HG03520 (cell line): ENCODE results near the gene TBCA.
"Not testable (repeated sequence)": the region's sequence is repeated elsewhere in the genome, so short reads cannot be mapped to it uniquely, and the experiment has no call there.

Experiments used
- ATAC-seq: cut with Tn5 transposase; IDR thresholded peaks from one replicate; pipeline ENCODE4 v1.9.1; 2021; ENCODE audit warnings: mild to moderate bottlenecking, moderate library complexity; ENCODE audit not compliant: unreplicated experiment

Gene TBCA

DNA sequence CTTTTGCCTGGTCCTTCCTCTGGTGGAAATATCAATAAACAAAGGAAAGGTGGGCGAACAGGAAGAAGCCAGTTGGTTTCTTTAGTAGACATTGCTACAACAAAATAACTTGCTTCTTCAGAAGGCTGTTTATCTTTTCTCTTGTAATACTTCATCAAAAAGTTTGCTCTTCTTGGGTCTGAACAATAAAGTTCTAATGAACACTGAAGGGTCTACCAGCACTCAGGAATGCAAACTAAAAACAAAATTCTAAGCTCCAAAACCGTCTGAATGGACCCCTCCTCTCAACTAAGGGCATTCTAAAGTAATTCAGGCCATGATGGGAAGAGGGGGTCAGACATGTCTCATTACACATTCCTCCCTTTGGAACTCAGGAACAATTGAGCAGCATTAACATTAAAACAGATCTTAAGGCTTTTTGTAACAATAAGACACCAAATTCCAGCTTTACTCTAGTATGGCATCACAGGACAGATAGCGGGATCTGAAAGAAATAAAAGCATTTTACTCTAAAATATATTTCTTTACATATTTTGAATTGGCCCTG is 2.3 kb downstream of the TBCA start:
- ATAC-seq: no peak

DNA sequence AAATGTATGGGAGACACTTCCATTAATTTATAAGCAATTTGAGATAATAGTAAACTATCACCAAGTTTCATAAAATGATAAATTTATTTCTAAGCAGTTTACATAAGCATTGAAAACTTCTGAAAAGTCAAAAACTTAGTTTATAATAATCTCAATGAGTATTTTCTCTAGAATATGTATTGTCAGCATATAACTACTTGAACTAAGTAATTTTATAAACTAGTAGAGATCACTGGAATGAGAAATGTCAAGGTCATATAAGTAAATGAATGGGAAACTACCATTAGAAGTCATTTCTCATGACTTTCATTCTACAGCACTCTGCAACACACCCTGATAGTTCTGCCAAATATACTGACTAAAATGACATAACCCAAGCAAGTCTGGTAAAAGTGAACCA is 3.4 kb downstream of the TBCA start:
- ATAC-seq: no peak

DNA sequence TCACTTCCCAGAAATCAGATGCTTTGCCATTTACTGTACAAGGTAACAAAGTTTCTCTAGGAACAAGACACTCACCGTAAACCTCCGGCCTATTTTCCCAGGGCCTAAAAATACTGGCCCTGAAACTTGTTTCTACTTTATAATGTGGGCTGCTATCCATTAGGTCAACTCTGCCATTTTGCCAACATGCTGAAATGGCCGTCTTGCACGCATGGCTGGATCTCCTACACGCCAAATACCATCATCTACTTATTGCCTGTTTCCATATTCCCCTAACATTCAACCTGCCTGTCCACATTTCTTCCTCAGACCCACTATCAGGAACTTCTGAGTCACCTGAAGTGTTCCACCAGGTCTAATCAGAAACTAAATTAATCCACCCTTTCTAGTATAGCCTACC is 4.7 kb downstream of the TBCA start:
- ATAC-seq: no peak

DNA sequence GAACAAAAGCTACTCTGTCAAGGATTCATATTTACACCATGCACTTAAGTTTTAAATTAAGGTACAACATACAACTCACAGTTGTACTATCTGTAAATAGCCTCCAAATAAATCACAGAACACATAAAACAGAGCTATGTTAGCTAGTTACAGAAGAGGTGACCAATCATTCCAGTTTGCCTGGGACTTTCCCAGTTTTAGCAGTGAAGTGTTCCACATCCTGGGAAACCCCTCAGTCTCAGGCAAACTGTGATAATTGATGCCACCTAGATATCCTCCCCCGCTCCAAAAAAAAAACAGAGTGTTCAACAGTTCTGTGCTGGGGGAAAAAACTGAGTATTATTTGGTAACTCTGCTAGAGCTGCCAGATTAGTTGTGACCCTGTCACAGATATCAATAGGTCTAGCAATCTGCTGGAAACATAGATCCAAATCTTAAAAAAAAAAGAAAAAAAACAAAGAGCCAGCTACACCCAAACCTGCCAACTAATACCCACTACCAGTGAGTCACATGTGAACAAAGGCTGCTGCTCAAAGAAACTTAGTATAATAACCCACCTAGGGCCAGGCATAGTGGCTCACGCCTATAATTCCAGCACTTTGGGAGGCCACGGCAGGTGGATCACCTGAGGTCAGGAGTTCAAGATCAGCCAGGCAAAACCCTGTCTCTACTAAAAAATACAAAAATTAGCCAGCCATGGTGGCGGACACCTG is 5.7 kb downstream of the TBCA start:
- no peak for ATAC-seq

DNA sequence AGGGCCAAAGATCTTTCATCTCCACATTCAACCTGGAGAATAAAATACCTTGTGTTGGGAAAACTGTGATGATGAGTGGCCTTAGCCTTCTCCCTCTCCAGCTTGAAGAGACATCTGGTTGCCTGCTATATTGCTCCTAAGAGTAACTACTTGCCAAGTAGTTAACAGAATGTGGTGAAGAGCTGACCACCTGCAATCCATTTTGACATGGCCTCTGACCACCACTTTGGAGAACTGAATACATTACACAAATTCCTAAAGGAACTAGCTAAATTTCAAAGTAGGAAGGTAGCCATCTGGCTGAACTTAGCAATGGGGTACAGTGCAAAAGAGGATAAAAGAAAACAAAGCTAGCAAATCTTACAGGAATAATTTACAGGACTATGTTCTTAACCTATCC is 7.2 kb downstream of the TBCA start:
- ATAC-seq: no peak

DNA sequence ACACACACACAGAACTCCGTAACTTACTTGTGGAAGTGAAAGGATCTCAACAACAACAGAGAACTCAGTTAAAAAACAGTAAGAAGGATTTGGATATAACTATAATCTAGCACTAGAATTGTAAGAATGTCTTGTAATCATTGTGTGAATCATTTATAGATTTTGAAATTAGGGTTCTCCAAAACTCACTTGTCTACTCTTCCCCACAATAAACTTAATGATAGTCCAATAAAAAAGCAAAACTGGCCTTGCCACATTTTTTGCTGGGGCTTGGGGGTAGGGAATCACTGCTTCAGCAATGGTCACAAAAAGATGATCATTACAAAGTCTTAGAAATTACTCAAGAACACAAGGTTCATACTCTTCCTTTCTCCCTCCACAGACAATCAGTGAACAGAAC is 8.8 kb downstream of the TBCA start:
- no peak for ATAC-seq

DNA sequence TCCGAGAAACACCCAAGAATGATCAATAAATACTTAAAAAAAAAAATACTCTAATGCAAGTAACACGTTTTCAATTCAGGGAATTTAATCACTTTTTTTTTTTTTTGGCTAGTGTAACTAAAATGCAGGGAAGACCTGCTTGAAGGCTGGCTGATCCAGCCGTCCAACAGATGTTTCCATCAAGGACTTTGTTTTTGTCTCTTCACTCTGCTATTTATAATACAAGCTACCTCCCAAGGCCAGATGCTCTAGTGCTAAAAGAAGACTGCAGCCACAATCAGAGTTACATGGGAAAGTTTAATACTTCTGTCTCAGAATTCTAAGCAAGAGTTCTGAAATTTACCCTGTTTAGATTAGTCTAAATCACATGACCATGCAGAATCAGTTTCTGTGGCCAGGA is 14.5 kb downstream of the TBCA start:
- no peak for ATAC-seq

DNA sequence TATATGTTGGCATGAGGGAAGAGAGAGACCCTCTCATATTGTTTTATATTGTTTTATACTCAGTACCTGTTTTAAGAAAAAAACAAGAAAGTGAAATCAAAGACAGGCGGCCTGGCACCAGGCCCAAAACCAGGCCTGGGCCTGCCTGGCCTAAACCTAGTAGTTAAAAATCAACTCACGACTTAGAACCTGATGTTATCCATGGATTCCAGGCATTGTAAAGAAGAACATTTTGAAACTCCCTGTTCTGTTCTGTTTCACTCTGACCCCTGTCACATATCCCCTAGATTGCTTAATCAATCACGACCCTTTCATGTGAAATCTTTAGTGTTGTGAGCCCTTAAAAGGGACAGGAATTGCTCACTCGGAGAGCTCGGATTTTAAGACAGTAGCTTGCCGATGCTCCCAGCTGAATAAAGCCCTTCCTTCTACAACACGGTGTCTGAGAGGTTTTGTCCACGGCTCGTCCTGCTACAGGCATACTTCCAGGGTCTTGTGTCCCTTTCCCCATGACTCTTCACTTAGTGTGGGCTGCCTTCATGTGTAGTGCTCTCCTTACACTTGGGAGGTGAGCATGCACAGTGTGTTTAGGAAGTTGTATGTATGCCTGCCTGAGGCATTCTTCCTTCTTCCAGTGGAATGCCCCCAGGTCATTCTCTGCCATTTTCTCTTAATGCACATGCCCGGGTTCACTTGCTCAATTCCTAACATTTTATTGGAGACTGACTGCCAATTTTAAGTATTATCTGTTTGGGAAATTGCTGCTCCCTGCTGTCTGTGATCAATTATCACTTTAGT is 17.8 kb downstream of the TBCA start:
- no peak for ATAC-seq

DNA sequence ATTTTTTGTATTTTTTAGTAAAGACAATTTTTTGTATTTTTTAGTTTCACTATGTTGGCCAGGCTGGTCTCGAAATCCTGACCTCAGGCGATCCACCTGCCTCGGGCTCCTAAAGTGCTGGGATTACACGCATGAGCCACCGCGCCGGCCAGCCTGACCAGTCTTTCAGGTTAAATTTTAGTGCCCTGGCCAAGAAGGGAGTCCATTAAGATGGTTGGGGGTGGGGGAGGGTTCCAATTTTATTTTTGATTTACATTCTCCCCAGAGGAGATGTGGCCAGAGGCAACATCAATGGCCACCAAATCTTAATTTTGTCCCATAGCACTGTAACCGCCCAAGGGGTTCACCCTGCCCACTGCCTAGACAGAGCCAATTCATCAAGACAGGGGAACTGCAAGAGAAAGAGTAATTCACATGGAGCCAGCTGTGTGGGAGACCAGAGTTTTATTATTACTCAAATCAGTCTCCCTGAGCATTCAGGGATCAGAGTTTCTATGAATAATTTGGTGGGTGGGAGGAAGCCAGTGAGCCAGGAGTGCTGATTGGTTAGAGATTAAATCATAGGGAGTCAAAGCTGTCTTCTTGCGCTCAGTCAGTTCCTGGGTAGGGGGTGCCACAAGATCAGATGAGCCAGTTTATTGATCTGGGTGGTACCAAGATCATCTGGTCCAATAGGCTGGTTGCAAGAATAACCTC is 24.7 kb downstream of the TBCA start:
- no peak for ATAC-seq

DNA sequence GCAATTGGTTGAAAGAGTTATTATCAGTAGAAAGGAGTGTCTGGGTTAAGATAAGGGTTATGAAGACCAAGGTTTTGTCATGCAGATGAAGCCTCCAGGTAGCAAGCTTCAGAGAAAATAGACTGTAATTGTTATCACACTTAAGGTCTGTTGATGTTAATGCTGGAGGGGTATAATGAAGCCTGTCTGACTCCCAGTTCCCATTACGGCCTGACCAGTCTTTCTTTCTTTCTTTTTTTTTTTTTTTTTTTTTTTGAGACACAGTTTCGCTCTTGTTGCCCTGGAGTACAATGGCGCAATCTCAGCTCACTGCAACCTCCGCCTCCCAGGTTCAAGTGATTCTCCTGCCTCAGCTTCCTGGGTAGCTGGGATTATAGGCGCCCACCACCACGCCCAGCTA is 25.2 kb downstream of the TBCA start:
- not testable (repeated sequence) for ATAC-seq

DNA sequence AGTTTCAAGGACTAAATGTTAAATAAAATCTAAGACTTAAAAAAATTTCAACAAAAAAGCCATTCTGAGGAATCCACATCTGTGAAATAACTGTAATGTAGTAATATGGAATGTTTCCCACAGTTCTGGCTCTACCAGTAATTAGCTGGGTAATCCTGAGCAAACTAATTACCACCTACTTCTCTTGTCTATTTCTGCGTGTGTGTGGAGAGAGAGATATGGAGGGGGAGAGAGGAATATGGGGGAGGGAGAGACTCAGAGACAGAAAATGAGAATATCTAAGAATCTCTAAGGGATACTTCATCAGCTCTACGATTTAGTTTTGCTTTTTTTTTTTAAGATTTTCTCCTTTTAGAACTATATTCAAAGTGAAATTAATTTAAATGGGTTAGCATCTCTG is 28.0 kb downstream of the TBCA start:
- no peak for ATAC-seq

DNA sequence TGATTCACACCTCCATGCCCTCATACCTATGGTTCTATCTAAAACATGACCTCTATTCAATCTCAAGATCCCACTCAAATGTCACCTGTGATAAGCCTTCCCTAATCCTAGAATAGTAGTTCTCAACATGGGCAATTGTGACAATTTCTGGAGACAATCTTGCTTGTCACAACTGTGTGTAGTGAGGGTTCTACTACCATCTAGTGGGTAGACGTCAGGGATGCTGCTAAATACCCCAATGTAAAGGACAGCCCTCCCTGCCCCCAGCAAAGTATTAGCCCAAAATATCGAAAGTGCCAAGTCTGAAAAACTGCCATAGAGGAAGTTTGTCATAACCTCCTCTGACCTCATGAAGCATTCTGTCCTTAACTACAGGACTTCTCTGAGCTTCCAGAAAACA is 32.0 kb downstream of the TBCA start:
- no peak for ATAC-seq

DNA sequence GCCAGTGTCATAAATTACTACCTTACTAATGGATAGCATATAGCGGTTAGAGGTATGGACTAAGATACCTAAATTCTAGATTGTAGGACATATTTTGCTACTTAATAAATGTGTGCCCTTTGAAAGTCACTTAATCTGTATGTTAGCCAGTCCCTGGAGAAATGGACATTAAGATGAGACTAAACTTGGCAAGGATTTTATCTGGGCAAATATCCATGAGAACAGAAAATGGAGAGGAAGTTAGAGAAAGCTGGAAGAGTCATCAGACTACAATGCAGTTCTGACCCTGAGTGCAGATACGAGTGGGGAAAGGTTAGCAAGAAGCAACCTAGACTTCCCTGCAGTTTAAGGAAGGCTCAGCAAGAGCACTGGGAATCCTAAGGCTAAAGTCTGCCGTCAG is 33.0 kb downstream of the TBCA start:
- no peak for ATAC-seq

DNA sequence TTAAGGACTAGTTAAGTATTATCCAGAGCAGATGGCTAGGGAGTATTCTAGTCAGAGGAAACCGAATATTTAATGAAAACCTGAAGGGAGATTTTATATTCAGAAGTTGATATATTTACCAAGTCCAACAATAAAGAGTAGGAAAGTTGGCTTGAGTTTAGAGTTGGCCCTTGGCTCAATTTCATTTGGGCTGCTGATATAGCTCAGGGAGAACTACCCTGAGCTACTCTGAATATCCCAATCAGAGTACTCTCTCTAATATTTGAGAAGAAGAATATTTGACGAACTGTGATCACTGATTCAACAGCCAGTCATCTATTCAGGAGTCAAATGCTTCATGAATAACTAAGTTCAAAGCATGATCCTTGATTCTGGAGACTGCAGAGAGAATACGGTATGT is 34.5 kb downstream of the TBCA start:
- no peak for ATAC-seq

DNA sequence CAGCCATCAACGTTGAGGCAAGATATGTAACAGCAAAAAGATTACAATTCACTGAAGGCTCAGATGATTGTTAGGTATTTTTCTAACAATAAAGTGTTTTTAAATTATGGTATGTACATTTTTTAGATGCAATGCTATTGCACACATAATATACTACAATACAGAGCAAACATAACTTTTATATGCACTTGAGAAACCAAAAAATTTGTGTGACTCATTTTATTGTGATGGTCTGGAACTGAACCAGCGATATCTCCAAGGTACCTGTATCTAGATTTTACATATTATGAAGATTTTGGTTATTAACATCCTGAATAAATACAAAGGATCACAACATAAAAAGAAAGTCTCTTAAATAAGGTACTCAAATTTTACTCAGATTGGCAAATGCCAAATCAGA is 41.3 kb downstream of the TBCA start:
- no peak for ATAC-seq

DNA sequence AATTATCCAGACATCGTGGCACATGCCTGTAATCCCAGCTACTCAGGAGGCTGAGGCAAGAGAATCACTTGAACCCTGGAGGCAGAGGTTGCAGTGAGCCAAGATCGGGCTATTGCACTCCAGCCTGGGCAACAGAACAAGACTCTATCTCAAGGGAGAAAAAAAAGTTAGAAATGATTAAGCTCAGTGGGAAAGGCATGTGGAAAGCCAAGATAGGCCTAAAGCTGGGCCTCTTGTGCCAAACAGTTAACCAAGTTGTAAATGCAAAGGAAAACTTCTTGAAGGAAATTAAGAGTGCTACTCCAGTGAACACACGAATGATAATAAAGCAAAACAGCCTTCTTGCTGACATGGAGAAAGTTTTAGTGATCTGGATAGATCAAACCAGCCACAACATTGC is 43.0 kb downstream of the TBCA start:
- no peak for ATAC-seq

DNA sequence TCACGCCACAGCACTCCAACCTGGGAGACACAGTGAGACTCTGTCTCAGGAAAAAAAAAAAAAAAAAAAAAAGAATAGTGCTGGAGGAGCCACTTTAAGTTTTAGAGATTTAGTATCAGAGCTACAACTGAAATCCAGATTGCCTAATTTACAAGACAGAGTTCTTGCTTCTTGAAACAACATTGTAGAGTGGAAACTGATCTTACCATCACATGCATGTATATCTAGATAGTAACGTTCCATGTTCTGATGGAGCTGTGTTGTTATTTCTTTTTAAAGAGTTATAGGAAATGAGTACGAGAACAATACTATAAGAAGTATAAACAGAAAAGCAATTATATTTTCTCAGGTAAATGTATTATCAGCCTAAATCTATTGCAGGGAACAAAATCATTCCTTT is 48.9 kb downstream of the TBCA start:
- no peak for ATAC-seq

DNA sequence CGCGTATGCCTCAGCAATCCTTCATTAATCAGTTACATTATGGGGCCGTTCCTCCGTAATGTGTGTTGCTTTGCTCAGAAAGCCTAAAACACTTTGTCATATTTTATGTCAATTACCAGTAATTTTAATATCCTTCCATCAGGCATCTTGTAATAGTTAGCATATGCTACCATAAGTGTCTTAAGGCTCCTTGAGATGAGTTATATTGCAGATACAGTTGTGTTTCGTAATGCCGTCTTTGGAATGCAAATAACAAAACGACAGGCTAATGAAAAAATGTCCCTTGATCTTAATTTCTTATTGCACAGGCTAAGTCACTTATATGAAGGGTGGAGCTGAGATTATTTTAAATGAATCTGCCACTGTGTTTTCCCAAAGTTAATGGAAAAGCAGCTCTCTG is 50.5 kb downstream of the TBCA start:
- ATAC-seq: no peak

DNA sequence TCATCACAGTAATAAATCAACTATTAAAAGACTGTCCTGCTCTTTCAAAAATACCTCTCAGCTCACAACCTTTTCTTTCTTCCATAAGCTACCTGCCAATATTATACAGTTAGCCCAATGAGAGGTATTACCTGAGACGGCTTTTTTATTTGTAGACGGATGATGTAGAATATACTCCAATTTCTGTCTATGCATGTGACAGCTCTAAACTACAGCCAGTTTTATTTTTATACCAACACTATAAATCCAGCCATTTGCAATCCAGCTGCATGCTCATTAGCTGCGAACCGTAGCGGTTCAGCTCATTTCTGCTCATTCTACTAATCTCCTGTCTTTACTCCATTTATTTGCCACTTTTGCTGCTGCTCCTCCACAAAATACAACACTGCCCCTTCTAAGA is 51.2 kb downstream of the TBCA start:
- ATAC-seq: no peak

DNA sequence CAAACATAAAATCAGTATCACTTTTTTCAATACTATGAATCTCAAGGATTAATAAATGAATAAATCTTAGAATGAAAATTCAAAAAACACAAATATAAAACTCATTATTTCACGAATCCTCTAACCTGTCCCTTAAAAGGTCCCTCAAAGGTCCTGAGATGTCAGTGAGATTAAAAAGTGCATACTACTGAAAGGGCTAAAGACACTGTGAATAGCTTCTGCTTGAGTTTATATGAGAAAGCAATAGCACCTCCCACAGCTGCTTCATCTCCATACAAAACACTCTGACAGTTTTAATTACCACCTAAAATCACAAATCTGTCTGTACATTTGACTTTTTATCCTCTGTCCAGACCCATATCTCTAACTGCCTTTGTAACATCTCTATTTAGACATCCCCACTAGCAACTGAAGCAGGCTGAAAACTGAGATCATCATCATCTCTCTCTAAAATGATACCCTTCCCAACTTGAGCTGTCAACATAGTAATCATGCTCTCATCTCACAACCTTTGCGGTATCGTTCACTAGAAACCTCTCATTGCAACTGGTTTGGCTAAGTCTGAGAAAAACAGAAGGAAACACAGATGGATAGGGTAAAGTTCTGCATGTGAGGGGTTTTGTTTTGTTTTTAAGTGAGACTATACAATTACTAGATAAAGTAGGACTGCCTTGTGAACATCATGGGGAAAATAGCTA is 56.3 kb downstream of the TBCA start:
- ATAC-seq: no peak

DNA sequence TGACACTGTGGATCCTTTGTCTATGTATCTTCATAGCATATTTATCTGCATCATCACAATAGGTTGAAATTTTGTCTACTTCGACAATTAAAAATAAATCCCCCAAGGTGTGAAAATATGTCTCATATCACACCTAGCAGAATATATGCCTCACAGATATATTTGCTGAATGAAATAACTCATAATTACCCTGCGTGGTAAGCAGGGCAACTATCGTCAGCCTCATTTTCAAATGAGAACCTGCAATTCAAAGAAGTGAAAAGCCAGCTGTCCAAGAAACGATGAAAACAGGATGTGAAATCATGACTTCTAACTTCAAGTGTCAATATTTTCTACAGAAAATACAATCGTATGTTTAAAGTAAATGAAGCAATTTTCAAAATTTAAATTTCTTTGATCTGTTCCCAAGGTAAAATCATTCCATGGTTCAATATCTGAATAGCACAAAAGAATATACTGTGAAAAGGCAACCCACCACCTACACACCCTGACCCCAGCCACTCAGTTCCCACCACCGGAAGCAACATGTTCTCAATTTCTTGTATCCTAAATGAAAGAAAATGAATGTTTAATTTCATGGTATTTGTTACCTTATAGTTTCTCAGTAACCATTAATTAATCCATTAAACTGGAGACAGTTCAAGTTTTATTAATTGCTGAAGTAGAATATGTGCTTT is 57.1 kb downstream of the TBCA start:
- ATAC-seq: no peak
